PC-9 (cell line): ENCODE data around the gene CECR2. TPM values are rescaled to one million over a fixed set of nuclear protein-coding genes. Genes with fewer than 3 reads are reported as not detected.

Source experiments
- BruUV-seq: library from RNA; stranded (reverse); fragments of 400-500 nt; replicated peaks from 2 replicates; lab custom pipeline; 2021; lab: Mats Ljungman, UMichigan
- CTCF ChIA-PET: fragments of 300-600 bp; sonication (Branson Sonifier 250); formaldehyde crosslinking; loops from one replicate; lab custom pipeline; 2022; ENCODE audit warnings: antibody characterized with exemption; lab: Charles Lee
- POLR2A ChIA-PET: fragments of 300-600 bp; sonication (Branson Sonifier 250); formaldehyde crosslinking; loops from one replicate; lab custom pipeline; 2022; ENCODE audit warnings: antibody characterized with exemption; ENCODE audit not compliant: unreplicated experiment; lab: Charles Lee
- DNase-seq, 2 experiments: peaks; one replicate each; pipeline versions ENCODE4 v3.0.0 to v3.0.0-alpha.2; 2015 to 2022; ENCODE audit warnings: mixed read lengths in 1 of 2
- H2AFZ ChIP-seq: fragments of 200-600 bp; sonication (generic); 2 replicates; pipeline ENCODE4 v1.8.1; 2017; ENCODE audit warnings: antibody characterized with exemption
- H3F3A ChIP-seq: fragments of 200-600 bp; sonication (generic); 2 replicates; pipeline ENCODE4 v1.8.1; 2017; ENCODE audit warnings: antibody characterized with exemption, mild to moderate bottlenecking, low read depth; ENCODE audit not compliant: insufficient read depth
- H3K27ac ChIP-seq: fragments of 200-600 bp; sonication (generic); 2 replicates; pipeline ENCODE4 v1.6.1; 2016; ENCODE audit warnings: mixed run types
- H3K27me3 ChIP-seq: fragments of 200-600 bp; sonication (generic); 2 replicates; pipeline ENCODE4 v1.6.1; 2016; ENCODE audit warnings: low read depth, mixed run types; ENCODE audit not compliant: insufficient read depth
- H3K36me3 ChIP-seq: fragments of 200-600 bp; sonication (generic); 2 replicates; pipeline ENCODE4 v1.6.1; 2016; ENCODE audit warnings: low read depth, mixed run types
- H3K4me1 ChIP-seq: fragments of 200-600 bp; sonication (generic); replicated peaks from 2 replicates; pipeline ENCODE4 v1.6.1; 2016; ENCODE audit warnings: mixed run types; ENCODE audit not compliant: insufficient read depth
- H3K4me2 ChIP-seq: fragments of 200-600 bp; sonication (generic); 2 replicates; pipeline ENCODE4 v1.6.1; 2017; ENCODE audit warnings: mixed run types
- H3K4me3 ChIP-seq: fragments of 200-600 bp; sonication (generic); 2 replicates; pipeline ENCODE4 v1.6.1; 2016; ENCODE audit warnings: mixed run types
- H3K79me2 ChIP-seq: fragments of 200-600 bp; sonication (generic); 2 replicates; pipeline ENCODE4 v1.6.1; 2017; ENCODE audit warnings: low read depth, mixed run types
- H3K9me2 ChIP-seq: fragments of 200-600 bp; sonication (generic); 2 replicates; pipeline ENCODE4 v1.8.1; 2017; ENCODE audit warnings: mild to moderate bottlenecking; ENCODE audit not compliant: insufficient read depth
- H3K9me3 ChIP-seq: fragments of 200-600 bp; sonication (generic); 2 replicates; pipeline ENCODE4 v1.8.1; 2016; ENCODE audit warnings: low read depth; ENCODE audit not compliant: insufficient read depth
- H4K20me1 ChIP-seq: fragments of 200-600 bp; sonication (generic); 2 replicates; pipeline ENCODE4 v1.8.1; 2017; ENCODE audit not compliant: insufficient read depth
- CTCF ChIP-seq: fragments of 200-600 bp; sonication (generic); conservative IDR thresholded peaks from 2 replicates; pipeline ENCODE4 v1.6.1; 2017; ENCODE audit warnings: mixed run types, antibody characterized with exemption, mild to moderate bottlenecking, moderate library complexity
- EZH2 ChIP-seq: fragments of 200-600 bp; sonication (generic); IDR thresholded peaks from 2 replicates; pipeline ENCODE4 v1.8.0; 2017; ENCODE audit warnings: antibody characterized with exemption, low read depth
- intact Hi-C: fragments of 100-400 bp; cut with micrococcal nuclease; formaldehyde crosslinking; loops from one replicate; pipeline ENCODE4 v1.10.0; 2022; ENCODE audit not compliant: unreplicated experiment
- total RNA-seq: library from RNA; stranded (reverse); gene quantifications from 2 replicates; pipeline ENCODE4 v1.2.3, GENCODE V29; 2021

Gene CECR2
- total RNA-seq, 1 experiment from 2014 or later = not detected

GRCh38 chr22:17376950-17377349, 7.7 kb downstream of the CECR2 start:
- Histone ChIP-seq H3K36me3 (no peaks in the 10 kb centered on the region), H3K4me1 (no peaks in the 10 kb centered on the region), H3K27ac (no peak overlapping the region), H3K27me3 (peaks cover 58% of the 10 kb centered on the region), H3K9me2 (no peaks in the 10 kb centered on the region), H3K4me2 (no peak overlapping the region), H4K20me1 (no peaks in the 10 kb centered on the region), H3F3A (no peaks in the 10 kb centered on the region), H3K79me2 (no peaks in the 10 kb centered on the region), H2AFZ (no peak overlapping the region), H3K9me3 (no peaks in the 10 kb centered on the region), H3K4me3 (no peak overlapping the region)
- intact Hi-C loops = no loop called here
- no TSS peak for BruUV-seq
- no peak for TF ChIP-seq EZH2
- no peak for TF ChIP-seq CTCF
- ChIA-PET CTCF (no interaction called here), POLR2A (no interaction called here)
- DNase-seq = no peak

GRCh38 chr22:17379944-17380343, 10.7 kb downstream of the CECR2 start:
- TF ChIP-seq EZH2 = no peak
- TF ChIP-seq CTCF = no peak
- no peaks in the 10 kb centered on the region for H3K36me3 ChIP-seq
- H3K9me3 ChIP-seq = no peaks in the 10 kb centered on the region
- H3K9me2 ChIP-seq = no peaks in the 10 kb centered on the region
- BruUV-seq = no TSS peak
- no peak overlapping the region for H3K4me3 ChIP-seq
- H3K4me2 ChIP-seq = no peak overlapping the region
- no peaks in the 10 kb centered on the region for H3K79me2 ChIP-seq
- CTCF ChIA-PET = no interaction called here
- POLR2A ChIA-PET = no interaction called here
- no peak overlapping the region for H3K27ac ChIP-seq
- no peak for DNase-seq
- H3K4me1 ChIP-seq = no peaks in the 10 kb centered on the region
- H3K27me3 ChIP-seq = peaks cover 51% of the 10 kb centered on the region
- H2AFZ ChIP-seq = no peak overlapping the region
- H3F3A ChIP-seq = no peaks in the 10 kb centered on the region
- intact Hi-C loops = no loop called here
- no peaks in the 10 kb centered on the region for H4K20me1 ChIP-seq

GRCh38 chr22:17380359-17381087, 11.3 kb downstream of the CECR2 start:
- DNase-seq = no peak
- BruUV-seq = no TSS peak
- no peaks in the 10 kb centered on the region for H3K4me1 ChIP-seq
- no peaks in the 10 kb centered on the region for H3F3A ChIP-seq
- no peaks in the 10 kb centered on the region for H3K36me3 ChIP-seq
- intact Hi-C loops = no loop called here
- no peak overlapping the region for H3K4me2 ChIP-seq
- no peaks in the 10 kb centered on the region for H3K79me2 ChIP-seq
- CTCF ChIA-PET = no interaction called here
- POLR2A ChIA-PET = no interaction called here
- no peak overlapping the region for H3K27ac ChIP-seq
- H2AFZ ChIP-seq = no peak overlapping the region
- no peaks in the 10 kb centered on the region for H3K9me2 ChIP-seq
- H3K9me3 ChIP-seq = no peaks in the 10 kb centered on the region
- peaks cover 52% of the 10 kb centered on the region for H3K27me3 ChIP-seq
- no peaks in the 10 kb centered on the region for H4K20me1 ChIP-seq
- TF ChIP-seq EZH2 (no peak), CTCF (no peak)
- H3K4me3 ChIP-seq = no peak overlapping the region
